Nucleus accumbens (tissue), 56 donors: ENCODE data around the gene INF2.

Experiments used
- DNase-seq, 56 donors: peaks; one replicate each; lab custom pipeline; 2025; lab: John Stamatoyannopoulos, UW

The INF2 gene

DNA sequence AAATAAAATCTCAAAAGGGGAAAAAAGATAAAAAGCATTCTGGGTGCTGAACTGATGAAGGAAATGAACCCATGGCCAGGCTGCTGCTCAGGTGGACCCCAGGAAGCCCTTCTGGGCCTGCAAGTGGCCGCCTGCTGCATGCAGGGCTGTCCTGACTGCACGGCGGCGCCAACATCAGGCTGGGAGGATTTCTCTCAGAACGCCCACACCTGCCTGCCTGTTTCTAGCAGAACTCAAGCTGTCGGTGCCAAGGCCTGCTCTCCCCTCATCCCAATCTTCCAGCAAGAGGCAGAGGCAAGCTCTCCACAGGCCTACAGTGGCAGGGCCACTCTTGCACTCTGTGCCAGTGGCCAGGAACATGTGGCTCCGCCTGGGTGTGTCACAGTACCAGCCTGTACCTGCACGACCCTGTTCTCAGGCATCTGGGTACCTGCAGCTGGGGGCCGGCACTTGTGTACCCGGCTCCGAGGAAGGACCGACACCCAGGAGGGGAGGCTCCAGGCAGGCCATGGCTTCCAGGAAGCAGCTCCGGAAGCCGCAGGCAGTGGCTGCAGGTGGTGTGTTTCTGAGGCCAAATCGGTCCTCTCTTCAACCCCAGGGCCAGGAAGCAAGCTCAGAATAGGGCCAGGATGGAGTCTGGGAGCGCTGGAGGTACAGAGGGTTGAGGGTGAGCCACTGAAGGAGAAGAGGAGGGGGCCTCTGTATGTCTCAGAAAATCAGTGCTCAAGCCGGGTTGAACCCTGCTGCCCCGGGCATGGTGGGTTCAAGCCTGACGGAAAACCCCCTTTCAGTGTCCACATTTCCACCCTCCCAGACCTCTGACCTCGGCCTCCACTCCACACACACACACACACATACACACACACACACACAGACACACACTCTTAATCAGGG is 2.5 kb upstream of the INF2 start:
- DNase-seq = peak in 14 of 56 donors; percentile 27 to 69 (median 36)

DNA sequence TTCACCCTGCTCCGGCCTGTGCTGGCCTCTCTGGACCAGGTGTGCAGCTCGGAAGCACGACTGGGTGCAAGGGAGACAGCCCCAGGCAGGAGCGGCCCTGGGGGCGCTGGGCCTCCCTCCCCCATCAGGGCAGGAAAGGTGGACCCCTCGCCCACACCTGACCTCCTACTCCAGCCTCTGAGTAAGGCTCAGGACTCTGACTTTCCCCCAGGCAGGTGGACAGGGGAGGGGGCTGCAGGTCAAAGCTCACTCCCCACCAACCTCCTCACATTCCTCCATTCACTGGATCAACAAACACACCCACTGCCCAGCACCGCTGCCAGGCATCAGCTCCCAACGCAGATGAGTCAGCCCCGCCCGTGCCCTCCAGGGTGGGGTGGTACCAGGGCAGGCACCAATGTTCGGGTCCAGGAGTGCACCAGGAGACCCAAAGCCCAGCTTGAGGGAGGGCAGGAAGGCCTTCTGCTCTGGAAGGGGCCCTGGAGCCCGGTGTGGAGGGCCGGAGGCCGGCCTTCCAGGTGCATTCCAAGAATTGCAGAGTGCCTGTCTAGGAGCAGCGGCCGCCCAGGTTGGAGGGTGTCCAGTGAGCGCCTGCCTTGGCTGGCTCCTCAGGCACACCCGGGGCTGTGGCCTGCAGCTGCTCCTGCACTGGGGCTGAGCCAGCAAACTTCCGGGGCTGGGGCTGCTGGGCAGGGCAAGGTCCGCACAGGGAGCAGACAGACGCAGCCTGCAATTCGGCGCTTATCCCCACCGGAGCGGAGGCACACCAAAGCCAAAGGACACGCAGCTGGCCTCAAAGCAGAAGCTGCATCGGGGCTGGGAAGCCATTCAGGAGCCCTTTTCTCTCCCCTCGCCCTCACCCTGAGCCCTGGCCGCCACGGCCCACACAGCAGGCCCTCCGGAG is 1.6 kb upstream of the INF2 start:
- peak in 26 of 56 donors; percentile 27 to 78 (median 53) for DNase-seq

DNA sequence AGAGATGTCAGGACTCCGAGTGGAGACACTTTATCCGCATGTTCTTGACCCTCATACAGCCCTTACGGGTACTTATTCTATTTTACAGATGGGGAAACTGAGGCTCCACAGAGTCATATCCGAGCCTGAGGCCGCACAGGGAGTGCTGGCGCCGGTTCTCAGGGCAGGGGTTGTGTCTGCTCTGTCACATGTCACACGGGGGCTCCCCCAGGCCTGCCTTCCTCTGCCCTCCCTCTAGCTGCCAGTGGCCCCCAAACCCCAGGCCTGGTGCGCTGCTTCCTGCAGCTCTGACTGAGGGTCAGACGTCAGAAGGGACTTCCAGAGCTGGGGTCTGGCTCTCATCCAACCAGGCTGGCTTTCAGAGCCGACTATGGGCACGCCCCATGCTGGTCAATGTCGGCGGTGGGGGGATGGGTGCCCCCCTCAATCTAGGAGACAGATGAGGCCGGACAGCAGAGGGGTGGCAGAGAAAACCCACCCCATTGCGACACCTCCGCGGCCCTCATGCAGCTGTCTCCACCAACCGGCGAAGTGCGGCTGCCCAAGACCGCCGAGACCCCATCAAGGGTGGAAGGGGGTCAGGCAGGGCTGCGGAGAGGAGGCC is 811 bp upstream of the INF2 start:
- peak in 3 of 56 donors; percentile 27 to 58 (median 50) for DNase-seq

GRCh38 chr14:104689881-104690711 is 678 bp downstream of the INF2 start:
- DNase-seq = peak in 2 of 56 donors; percentile 33 to 53

- peak in 17 of 56 donors; percentile 27 to 61 (median 43) for DNase-seq
Measured at GRCh38 chr14:104690861-104691455, 1.5 kb downstream of the INF2 start.

DNA sequence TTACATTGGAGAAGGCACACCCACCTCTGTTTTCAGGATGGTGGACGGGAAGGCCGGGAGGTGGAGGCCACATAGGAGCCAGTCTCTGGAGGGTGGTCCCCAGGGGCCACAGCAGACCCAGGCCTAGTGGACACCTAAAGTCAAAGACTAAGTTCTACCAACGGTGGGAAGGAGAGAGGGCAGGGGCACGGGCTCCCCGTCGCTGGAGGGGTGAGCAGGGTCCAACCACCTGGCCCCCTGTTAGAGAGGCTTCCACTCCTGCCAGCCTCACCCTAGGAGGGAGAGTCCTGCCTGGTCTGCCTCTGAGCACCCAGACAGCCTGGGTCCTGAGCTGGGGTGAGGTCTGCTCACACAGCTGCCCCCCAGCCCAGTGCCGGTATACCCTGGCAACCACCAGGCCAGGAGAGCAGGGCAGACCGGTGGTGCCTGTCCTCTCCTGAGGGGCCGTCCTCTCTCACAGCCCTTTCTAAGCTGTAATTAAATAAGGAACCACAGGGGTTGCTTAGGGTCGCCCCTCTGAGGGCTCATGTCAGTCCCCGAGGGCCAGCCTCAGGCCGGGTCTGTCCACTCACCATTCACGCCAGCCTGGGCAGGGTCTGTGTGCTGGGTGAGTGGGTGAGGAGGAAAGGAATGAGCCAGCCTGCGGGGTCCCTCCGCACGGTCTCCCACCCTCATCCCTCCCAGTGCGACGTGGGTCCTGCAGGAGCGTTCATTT is 2.3 kb downstream of the INF2 start:
- DNase-seq = no peak

DNA sequence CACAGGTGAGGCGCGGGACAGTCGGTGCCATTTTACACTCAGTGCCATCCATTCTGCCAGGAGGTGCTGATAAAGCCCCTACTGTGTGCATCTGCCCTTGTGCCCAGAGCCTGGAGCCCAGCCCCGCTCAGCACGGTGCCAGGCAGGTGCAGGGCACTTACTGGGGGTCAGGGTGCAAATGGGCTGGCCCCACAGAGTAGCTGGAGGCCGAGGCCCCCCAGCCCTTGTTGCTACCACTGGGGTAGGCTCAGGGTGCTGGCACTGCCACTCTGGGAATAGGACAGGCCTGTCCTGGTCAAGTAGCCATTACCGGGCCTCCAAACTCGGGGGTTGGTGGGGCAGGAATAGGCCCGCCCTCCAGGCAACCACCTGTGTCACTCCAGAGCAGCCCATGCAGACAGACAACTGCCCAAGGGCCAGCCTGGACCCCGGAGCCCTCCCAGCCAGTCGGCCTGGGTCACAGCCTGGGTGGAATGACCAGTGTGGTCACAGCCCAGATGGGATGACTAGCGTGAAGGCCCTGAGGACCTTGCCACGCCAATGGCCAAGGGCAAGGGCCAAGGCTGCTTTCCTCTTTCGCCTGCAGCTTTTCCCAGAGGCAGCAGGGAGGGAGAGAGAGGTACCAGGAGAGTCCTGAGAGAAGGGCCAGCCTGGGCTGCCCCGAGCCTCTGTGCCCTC is 3.0 kb downstream of the INF2 start:
- DNase-seq = no peak

DNA sequence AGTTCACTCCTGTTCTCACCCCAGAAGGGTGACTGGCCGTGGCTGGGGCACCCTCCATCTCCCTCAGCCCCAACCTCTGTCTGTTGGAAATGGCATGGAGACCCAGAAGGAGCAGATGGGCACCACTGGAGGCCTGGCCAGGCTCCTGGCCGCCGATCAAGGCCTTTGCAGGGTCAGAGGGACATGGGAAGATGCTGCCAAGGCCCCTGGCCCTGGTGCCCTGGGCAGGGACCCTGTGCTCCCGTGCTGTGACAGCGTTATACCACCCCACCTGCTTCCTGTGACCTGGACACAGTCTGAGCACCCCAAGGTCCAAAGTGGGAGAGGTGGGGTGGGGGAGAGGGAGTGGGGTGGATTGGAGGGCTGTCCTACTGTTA is 3.5 kb downstream of the INF2 start:
- no peak for DNase-seq

- DNase-seq = peak in 21 of 56 donors; percentile 22 to 72 (median 42)
Measured at GRCh38 chr14:104693482-104694431, 4.3 kb downstream of the INF2 start.

DNA sequence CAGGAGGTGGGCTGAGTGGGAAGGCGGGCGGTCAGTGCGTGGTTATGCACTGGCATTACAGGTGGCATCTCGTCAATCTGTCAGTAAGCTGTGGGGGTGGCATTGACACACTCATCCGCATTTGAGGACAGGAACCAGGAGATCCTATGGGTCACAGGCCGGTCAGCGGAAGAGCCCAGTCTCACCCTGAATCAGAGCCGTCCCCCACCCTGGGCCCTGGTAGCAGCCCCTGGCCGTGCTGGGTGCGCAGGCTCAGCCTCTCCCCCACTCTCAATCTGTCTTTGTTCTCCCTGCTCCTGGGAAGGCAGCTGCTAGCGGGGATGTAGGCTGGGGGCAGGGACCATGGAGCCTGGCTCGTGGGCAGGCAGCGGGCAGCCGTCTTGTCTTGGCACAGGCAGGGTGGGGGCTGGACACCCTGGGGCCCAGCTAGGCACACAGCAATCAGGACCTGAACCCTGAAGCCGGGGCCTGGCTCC is 5.1 kb downstream of the INF2 start:
- peak in 54 of 56 donors; percentile 35 to 91 (median 83) for DNase-seq

DNA sequence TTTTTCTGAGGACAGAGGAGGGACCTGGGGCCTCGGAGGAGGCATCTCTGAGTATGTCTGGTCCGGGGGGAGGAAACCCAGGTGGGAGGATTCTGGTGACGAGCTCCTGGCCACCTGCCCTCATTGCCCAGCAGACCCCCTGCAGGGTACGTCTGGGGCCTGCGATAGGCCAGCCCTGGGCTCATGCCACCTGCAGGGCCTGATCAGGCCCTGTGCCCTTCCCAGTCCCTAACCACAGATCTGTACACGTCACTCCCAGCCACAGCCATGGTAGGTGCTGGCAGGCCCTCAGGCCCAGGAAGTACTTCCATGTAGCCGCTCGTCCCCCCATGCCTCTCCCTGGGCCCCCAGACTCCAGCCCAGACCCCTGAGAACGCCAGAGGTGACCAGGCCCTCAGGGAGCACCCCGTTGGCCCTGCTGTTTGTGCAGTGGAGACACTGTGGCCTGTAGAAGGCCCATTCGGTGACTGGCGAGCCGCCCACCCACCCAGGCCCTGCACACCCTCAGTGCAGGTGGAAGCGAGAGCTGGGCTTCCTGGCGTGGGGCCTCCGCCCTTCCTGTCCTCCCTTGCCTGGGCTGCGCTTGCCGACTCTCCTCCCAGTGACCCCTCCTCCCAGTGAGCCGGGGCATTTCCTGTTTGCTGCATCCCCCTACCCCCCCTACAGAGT is 5.7 kb downstream of the INF2 start:
- peak in 5 of 56 donors; percentile 43 to 69 (median 46) for DNase-seq

GRCh38 chr14:104695660-104696000 is 6.2 kb downstream of the INF2 start:
- peak in 1 of 56 donors; percentile 19 for DNase-seq

DNA sequence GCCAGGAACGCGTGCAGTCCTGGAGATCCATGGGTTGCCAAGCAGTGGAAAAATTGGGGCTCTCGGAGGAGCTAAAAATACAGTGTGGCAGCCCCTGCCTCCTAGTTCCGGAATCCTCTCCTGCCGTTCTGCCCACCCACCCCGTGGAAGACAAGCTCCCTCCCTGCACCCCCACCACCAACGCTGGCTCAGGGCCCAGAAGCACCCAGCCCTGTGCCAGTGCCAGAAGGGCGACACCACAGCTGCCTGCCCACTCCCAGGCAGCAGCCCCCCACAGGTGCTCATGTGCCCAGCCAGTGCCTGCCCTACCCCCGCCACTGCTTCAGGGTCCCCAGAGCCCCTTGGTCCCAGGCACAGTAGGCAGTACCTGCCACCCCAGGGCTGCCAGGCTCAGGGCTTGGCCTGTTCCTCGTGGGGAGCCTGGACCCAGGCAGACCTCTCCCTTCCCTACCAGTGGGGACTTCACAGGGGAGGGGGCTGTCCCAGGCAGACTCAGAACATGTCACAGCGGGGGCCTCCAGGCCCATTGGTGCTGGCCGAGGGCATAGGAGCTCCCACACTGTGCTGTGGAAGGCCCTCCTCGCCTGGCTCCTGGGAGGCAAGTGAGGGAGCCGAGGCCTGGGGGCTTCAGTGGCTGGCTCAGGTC is 7.4 kb downstream of the INF2 start:
- peak in 14 of 56 donors; percentile 32 to 65 (median 38) for DNase-seq

DNA sequence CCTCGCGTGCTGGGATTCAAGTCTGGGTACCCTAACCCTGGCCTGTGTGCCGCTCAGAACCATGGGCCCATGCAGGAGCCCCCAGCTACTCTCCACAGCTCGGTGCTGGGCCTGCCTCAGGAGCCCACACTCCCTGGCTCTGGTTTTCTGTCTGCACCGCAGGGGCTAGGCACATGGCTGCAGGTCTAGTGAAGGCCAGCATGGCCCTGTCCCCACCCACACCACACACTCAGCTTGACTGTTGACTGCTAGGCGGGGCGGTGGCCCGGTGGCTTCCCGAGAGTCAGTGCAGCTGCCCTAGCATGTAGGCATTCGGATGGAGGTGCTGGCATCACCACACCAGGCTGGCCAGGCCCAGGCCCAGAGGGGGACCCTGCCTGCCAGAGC is 7.9 kb downstream of the INF2 start:
- peak in 1 of 56 donors; percentile 30 for DNase-seq

- DNase-seq = peak in 13 of 56 donors; percentile 22 to 50 (median 39)
Measured at GRCh38 chr14:104697892-104698583, 8.6 kb downstream of the INF2 start.
